Vagina (tissue), 2 donors: ENCODE data around the gene DYNC1I1. TPM values are rescaled to one million over a fixed set of nuclear protein-coding genes. Genes with fewer than 3 reads are reported as not detected.

ENCODE experiments used
- DNase-seq, 2 donors: peaks; one replicate each; pipeline ENCODE4 v3.0.0-alpha.2; 2017; ENCODE audit errors: extremely low spot score in 2 of 2
- H3K27ac ChIP-seq: fragments of 200-600 bp; sonication (generic); one replicate; pipeline ENCODE4 v1.5.1; 2019
- H3K27me3 ChIP-seq: fragments of 200-600 bp; sonication (generic); one replicate; pipeline ENCODE4 v1.5.1; 2019
- H3K36me3 ChIP-seq, 2 donors: fragments of 200-600 bp; sonication (generic); one replicate each; pipeline ENCODE4 v1.5.1; 2017 to 2019
- H3K4me1 ChIP-seq: fragments of 200-600 bp; sonication (generic); one replicate; pipeline ENCODE4 v1.5.1; 2019
- H3K4me3 ChIP-seq, 2 donors: fragments of 200-600 bp; sonication (generic); 1 replicate in 1 of 2; 2 replicates in 1 of 2; pipeline ENCODE4 v1.5.1; 2016 to 2019
- H3K9me3 ChIP-seq: fragments of 200-600 bp; sonication (generic); one replicate; pipeline ENCODE4 v1.5.1; 2019
- CTCF ChIP-seq, 3 experiments: fragments of 450-650 bp in 2 of 3; fragments of 200-600 bp in 1 of 3; sonication (generic) in 1 of 3; IDR thresholded peaks; one replicate each; pipeline ENCODE4 v1.5.1; 2017 to 2019; ENCODE audit warnings: antibody characterized with exemption in 3 of 3, mild to moderate bottlenecking in 2 of 3, moderate library complexity in 2 of 3
- POLR2A ChIP-seq, 2 donors: fragments of 450-650 bp; IDR thresholded peaks; one replicate each; pipeline ENCODE4 v1.6.1; 2017; ENCODE audit warnings: antibody characterized with exemption in 2 of 2, mild to moderate bottlenecking in 2 of 2, moderate library complexity in 2 of 2
- POLR2AphosphoS5 ChIP-seq, 2 donors: sonication (generic); formaldehyde crosslinking; IDR thresholded peaks; one replicate each; pipeline ENCODE4 v1.9.0; 2017; ENCODE audit warnings: antibody characterized with exemption in 2 of 2, mild to moderate bottlenecking in 2 of 2, low read depth in 1 of 2; ENCODE audit not compliant: insufficient read depth in 1 of 2
- intact Hi-C: fragments of 100-400 bp; cut with DNase I; formaldehyde crosslinking; loops from one replicate; pipeline ENCODE4 v1.15.1; 2023
- total RNA-seq: library from RNA; depleted of rRNA; stranded (reverse); fragments of >200 nt; gene quantifications from one replicate; pipeline ENCODE4 v1.2.3, GENCODE V29; 2016

The DYNC1I1 gene
- total RNA-seq, 1 donor from 2014 or later, result 12.0 TPM

GRCh38 chr7:96093435-96093834 is 321.1 kb downstream of the DYNC1I1 start:
- DNase-seq, result no peak
- TF ChIP-seq CTCF (IDR thresholded peaks at IDR 0.05), result no peak
- no peak for TF ChIP-seq POLR2A (IDR thresholded peaks at IDR 0.05)
- no peak for TF ChIP-seq POLR2AphosphoS5 (IDR thresholded peaks at IDR 0.05; ENCODE audit: insufficient read depth in 1 of 2, low read depth in 1 of 2)
- Histone ChIP-seq H3K36me3 (no peaks in the 10 kb centered on the region), H3K4me1 (no peaks in the 10 kb centered on the region), H3K27me3 (no peaks in the 10 kb centered on the region), H3K9me3 (no peaks in the 10 kb centered on the region), H3K4me3 (no peak overlapping the region), H3K27ac (no peak overlapping the region)
- intact Hi-C loops, result no loop called here

DNA sequence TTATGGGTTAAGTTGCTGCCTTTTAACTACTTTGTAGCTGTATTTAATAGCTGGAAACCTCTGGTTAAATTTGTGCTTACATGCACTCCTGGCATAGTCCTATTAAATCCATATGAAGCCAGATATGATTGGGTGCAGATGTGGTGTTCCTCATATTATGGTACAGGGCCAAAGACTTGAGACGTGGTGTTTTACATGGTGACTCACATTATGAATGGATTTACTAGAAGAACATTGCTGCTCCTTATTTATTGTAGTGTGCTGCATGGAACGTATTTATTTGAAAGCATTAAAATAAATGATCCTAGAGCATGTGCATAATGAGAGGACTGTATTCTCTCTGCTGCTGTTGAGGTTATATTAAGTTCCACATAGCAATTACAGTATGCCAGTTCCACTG is 325.5 kb downstream of the DYNC1I1 start:
- TF ChIP-seq CTCF (IDR thresholded peaks at IDR 0.05) (no peak), POLR2A (IDR thresholded peaks at IDR 0.05) (no peak), POLR2AphosphoS5 (IDR thresholded peaks at IDR 0.05; ENCODE audit: insufficient read depth in 1 of 2, low read depth in 1 of 2) (no peak)
- Histone ChIP-seq H3K4me3 (no peak overlapping the region), H3K27ac (no peak overlapping the region), H3K27me3 (no peaks in the 10 kb centered on the region), H3K36me3 (no peaks in the 10 kb centered on the region), H3K4me1 (no peaks in the 10 kb centered on the region), H3K9me3 (no peaks in the 10 kb centered on the region)
- no peak for DNase-seq
- intact Hi-C loops, result no loop called here

DNA sequence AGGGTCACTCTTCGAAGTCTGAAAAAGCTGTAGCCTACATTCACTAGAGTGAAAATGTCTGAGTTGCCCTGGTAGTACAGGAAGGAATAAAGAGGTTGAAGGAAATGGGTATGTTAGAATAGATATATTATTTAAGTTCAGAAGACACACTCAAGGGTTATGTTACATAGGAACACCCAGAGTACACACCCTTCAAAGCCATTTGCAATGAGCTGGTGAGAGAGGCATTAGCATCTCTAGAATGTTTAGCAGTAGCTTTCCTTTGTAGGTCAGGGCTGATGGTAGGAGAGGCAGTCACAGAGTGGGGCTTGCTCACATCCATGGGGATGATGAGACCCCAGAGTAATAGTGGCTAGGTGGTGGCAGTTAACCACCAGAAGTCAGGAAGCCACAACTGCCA is 328.4 kb downstream of the DYNC1I1 start:
- H3K4me3 ChIP-seq, result no peak overlapping the region
- no peaks in the 10 kb centered on the region for H3K36me3 ChIP-seq
- no peak for TF ChIP-seq POLR2A (IDR thresholded peaks at IDR 0.05)
- no peak for TF ChIP-seq POLR2AphosphoS5 (IDR thresholded peaks at IDR 0.05; ENCODE audit: insufficient read depth in 1 of 2, low read depth in 1 of 2)
- no peak for TF ChIP-seq CTCF (IDR thresholded peaks at IDR 0.05)
- H3K27me3 ChIP-seq, result no peaks in the 10 kb centered on the region
- intact Hi-C loops, result no loop called here
- DNase-seq, result no peak
- H3K27ac ChIP-seq, result no peak overlapping the region
- no peaks in the 10 kb centered on the region for H3K4me1 ChIP-seq
- no peaks in the 10 kb centered on the region for H3K9me3 ChIP-seq

- TF ChIP-seq POLR2A (IDR thresholded peaks at IDR 0.05), result no peak
- TF ChIP-seq CTCF (IDR thresholded peaks at IDR 0.05), result no peak
- TF ChIP-seq POLR2AphosphoS5 (IDR thresholded peaks at IDR 0.05; ENCODE audit: insufficient read depth in 1 of 2, low read depth in 1 of 2), result no peak
- DNase-seq, result no peak
- H3K4me3 ChIP-seq, result no peak overlapping the region
- no peak overlapping the region for H3K27ac ChIP-seq
- no peaks in the 10 kb centered on the region for H3K4me1 ChIP-seq
- no peaks in the 10 kb centered on the region for H3K36me3 ChIP-seq
- intact Hi-C loops, result no loop called here
- no peaks in the 10 kb centered on the region for H3K9me3 ChIP-seq
- no peaks in the 10 kb centered on the region for H3K27me3 ChIP-seq
Observed at GRCh38 chr7:96102096-96102811, 329.9 kb downstream of the DYNC1I1 start.

GRCh38 chr7:96104984-96105383 is 332.6 kb downstream of the DYNC1I1 start:
- no peak for DNase-seq
- TF ChIP-seq CTCF (IDR thresholded peaks at IDR 0.05), result no peak
- H3K36me3 ChIP-seq, result no peaks in the 10 kb centered on the region
- H3K4me1 ChIP-seq, result no peaks in the 10 kb centered on the region
- no peaks in the 10 kb centered on the region for H3K9me3 ChIP-seq
- intact Hi-C loops, result no loop called here
- H3K27ac ChIP-seq, result no peak overlapping the region
- H3K4me3 ChIP-seq, result no peak overlapping the region
- H3K27me3 ChIP-seq, result no peaks in the 10 kb centered on the region
